Uterus (tissue), 4 donors: ENCODE data around the gene CDK5. TPM values are rescaled to one million over a fixed set of nuclear protein-coding genes. Genes with fewer than 3 reads are reported as not detected.

Experiments used
- DNase-seq, 2 donors: peaks; one replicate each; pipeline ENCODE4 v3.0.0-alpha.2; 2019 to 2020
- H3K27ac ChIP-seq, 2 donors: fragments of 200-600 bp; sonication (generic); 1 replicate in 1 of 2; 2 replicates in 1 of 2; pipeline ENCODE4 v1.5.1; 2016 to 2018
- H3K27me3 ChIP-seq, 2 donors: fragments of 200-600 bp; sonication (generic); one replicate each; pipeline ENCODE4 v1.5.1; 2018 to 2019; ENCODE audit warnings: control low read depth in 1 of 2
- H3K36me3 ChIP-seq, 2 donors: fragments of 200-600 bp; sonication (generic); one replicate each; pipeline ENCODE4 v1.5.1; 2019; ENCODE audit warnings: control low read depth in 1 of 2
- H3K4me1 ChIP-seq, 2 donors: fragments of 200-600 bp; sonication (generic); one replicate each; pipeline ENCODE4 v1.5.1; 2018 to 2019; ENCODE audit warnings: control low read depth in 1 of 2
- H3K4me3 ChIP-seq, 2 donors: fragments of 200-600 bp; sonication (generic); 1 replicate in 1 of 2; 2 replicates in 1 of 2; pipeline ENCODE4 v1.5.1; 2018 to 2019; ENCODE audit warnings: mild to moderate bottlenecking in 1 of 2
- H3K9me3 ChIP-seq, 2 donors: fragments of 200-600 bp; sonication (generic); one replicate each; pipeline ENCODE4 v1.5.1; 2019; ENCODE audit warnings: control low read depth in 1 of 2
- CTCF ChIP-seq, 4 experiments: fragments of 200-600 bp in 2 of 4; fragments of 450-650 bp in 2 of 4; sonication (generic) in 2 of 4; IDR thresholded peaks; one replicate each; pipeline ENCODE4 v1.5.1; 2016 to 2019; ENCODE audit warnings: antibody characterized with exemption in 4 of 4, mild to moderate bottlenecking in 2 of 4, moderate library complexity in 1 of 4
- POLR2A ChIP-seq, 2 donors: fragments of 450-650 bp; IDR thresholded peaks; one replicate each; pipeline ENCODE4 v1.6.1; 2016; ENCODE audit warnings: antibody characterized with exemption in 2 of 2, mild to moderate bottlenecking in 1 of 2, moderate library complexity in 1 of 2
- intact Hi-C: fragments of 100-400 bp; cut with DNase I; formaldehyde crosslinking; loops from one replicate; pipeline ENCODE4 v1.15.1; 2023; ENCODE audit warnings: low total_unique reads
- total RNA-seq, 4 donors: library from RNA; depleted of rRNA in 3 of 4; stranded (reverse); fragments of >200 nt in 3 of 4; gene quantifications; one replicate each; pipeline versions ENCODE4 v1.1.0 to v1.2.4, GENCODE V29; 2014 to 2023
- donor health status: DM: yes; HTN: yes; CAD: no.

The CDK5 gene
- total RNA-seq, 4 donors from 2014 or later: 0.51 to 9.3 (median 2.7) TPM

GRCh38 chr7:151008511-151009323 lies 49.0 kb downstream of the CDK5 start:
- intact Hi-C loops: no loop called here
- Histone ChIP-seq H3K36me3 (no peaks in the 10 kb centered on the region), H3K4me1 (peaks cover 0 to 9% of the 10 kb centered on the region in 2 donors), H3K9me3 (no peaks in the 10 kb centered on the region), H3K27me3 (peaks cover 0 to under 1% of the 10 kb centered on the region in 2 donors), H3K27ac (no peak overlapping the region), H3K4me3 (peak overlapping the region in 1 of 2 donors; percentile 11)
- peak; percentile 54 to 76 for DNase-seq
- TF ChIP-seq POLR2A (IDR thresholded peaks at IDR 0.05): no peak
- peak; percentile 64 to 74 (median 68) for TF ChIP-seq CTCF (IDR thresholded peaks at IDR 0.05)

GRCh38 chr7:151008143-151008510 lies 49.6 kb downstream of the CDK5 start:
- intact Hi-C loops: no loop called here
- H3K4me3 ChIP-seq: peak overlapping the region in 1 of 2 donors; percentile 11

GRCh38 chr7:151007469-151007898 lies 50.2 kb downstream of the CDK5 start:
- Histone ChIP-seq H3K27me3 (no peaks in the 10 kb centered on the region), H3K27ac (no peak overlapping the region), H3K36me3 (no peaks in the 10 kb centered on the region), H3K9me3 (no peaks in the 10 kb centered on the region), H3K4me1 (peaks cover 0 to 6% of the 10 kb centered on the region in 2 donors), H3K4me3 (no peak overlapping the region)
- TF ChIP-seq POLR2A (IDR thresholded peaks at IDR 0.05): no peak
- TF ChIP-seq CTCF (IDR thresholded peaks at IDR 0.05): no peak
- intact Hi-C loops: no loop called here
- DNase-seq: no peak

More at GRCh38 chr7:151008143-151008510, 49.6 kb downstream of the CDK5 start:
- Histone ChIP-seq H3K9me3 (no peaks in the 10 kb centered on the region), H3K4me1 (peaks cover 0 to 6% of the 10 kb centered on the region in 2 donors), H3K36me3 (no peaks in the 10 kb centered on the region), H3K27ac (no peak overlapping the region), H3K27me3 (no peaks in the 10 kb centered on the region)
- no peak for DNase-seq
- TF ChIP-seq POLR2A (IDR thresholded peaks at IDR 0.05): no peak
- no peak for TF ChIP-seq CTCF (IDR thresholded peaks at IDR 0.05)

GRCh38 chr7:151006590-151007300 lies 51.0 kb downstream of the CDK5 start:
- Histone ChIP-seq H3K27ac (no peak overlapping the region), H3K36me3 (no peaks in the 10 kb centered on the region), H3K4me3 (no peak overlapping the region), H3K27me3 (no peaks in the 10 kb centered on the region), H3K9me3 (no peaks in the 10 kb centered on the region), H3K4me1 (peaks cover 0 to 6% of the 10 kb centered on the region in 2 donors)
- intact Hi-C loops: no loop called here
- no peak for DNase-seq
- TF ChIP-seq POLR2A (IDR thresholded peaks at IDR 0.05): no peak
- no peak for TF ChIP-seq CTCF (IDR thresholded peaks at IDR 0.05)

- H3K4me3 ChIP-seq: no peak overlapping the region
- H3K36me3 ChIP-seq: no peaks in the 10 kb centered on the region
- TF ChIP-seq CTCF (IDR thresholded peaks at IDR 0.05) (no peak), POLR2A (IDR thresholded peaks at IDR 0.05) (no peak)
- no peaks in the 10 kb centered on the region for H3K27me3 ChIP-seq
- peaks cover 0 to 6% of the 10 kb centered on the region in 2 donors for H3K4me1 ChIP-seq
- no peaks in the 10 kb centered on the region for H3K9me3 ChIP-seq
- no peak for DNase-seq
- intact Hi-C loops: no loop called here
- H3K27ac ChIP-seq: no peak overlapping the region
These were observed 52.1 kb downstream of the CDK5 start for GRCh38 chr7:151005566-151005965.
